ENCODE measurements around the gene HNRNPC.
A peak's percentile ranks its signal among the peaks of the same experiment; 100 is the strongest.

Gene HNRNPC

DNA sequence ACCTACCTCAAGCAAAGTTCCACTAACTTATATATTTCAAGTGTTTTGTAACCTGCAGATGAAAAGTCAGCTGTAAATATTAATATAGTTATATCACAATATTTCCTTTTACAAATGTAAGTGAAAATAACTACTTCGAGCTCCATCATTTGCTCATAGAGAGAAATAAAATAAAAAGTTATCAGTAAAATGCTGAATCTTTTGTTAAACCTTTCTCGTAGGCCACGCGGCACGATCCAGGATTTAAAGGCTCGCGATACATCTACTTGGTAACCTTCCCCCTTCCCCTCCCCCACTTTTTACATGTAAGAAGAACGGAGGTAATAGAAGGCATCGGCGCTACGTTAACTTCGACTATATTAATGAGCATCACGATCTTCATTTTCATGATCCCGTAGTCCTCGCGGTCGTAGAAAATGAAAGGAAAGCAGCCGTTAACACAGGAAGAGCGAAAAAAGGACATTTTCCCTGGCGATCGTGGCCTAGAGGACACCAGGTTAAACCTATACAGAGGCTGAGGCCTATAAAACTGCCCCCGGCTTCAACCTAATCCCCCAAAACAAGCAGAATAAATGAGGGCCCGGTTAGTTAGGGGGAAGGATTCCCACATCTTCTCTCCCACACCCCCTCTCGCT lies 508 bp downstream of the HNRNPC start:
- TF ChIP-seq, protein P1, sequence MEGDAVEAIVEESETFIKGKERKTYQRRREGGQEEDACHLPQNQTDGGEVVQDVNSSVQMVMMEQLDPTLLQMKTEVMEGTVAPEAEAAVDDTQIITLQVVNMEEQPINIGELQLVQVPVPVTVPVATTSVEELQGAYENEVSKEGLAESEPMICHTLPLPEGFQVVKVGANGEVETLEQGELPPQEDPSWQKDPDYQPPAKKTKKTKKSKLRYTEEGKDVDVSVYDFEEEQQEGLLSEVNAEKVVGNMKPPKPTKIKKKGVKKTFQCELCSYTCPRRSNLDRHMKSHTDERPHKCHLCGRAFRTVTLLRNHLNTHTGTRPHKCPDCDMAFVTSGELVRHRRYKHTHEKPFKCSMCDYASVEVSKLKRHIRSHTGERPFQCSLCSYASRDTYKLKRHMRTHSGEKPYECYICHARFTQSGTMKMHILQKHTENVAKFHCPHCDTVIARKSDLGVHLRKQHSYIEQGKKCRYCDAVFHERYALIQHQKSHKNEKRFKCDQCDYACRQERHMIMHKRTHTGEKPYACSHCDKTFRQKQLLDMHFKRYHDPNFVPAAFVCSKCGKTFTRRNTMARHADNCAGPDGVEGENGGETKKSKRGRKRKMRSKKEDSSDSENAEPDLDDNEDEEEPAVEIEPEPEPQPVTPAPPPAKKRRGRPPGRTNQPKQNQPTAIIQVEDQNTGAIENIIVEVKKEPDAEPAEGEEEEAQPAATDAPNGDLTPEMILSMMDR (IDR thresholded peaks at IDR 0.05; ENCODE audit: low read length, missing control alignments), result no peak
- peak overlapping the region; percentile 77 for H3K4me3 ChIP-seq (replicated peaks; ENCODE audit: low read depth, low read length)
- DNase-seq (ENCODE audit: low read depth), result peak; percentile 73

DNA sequence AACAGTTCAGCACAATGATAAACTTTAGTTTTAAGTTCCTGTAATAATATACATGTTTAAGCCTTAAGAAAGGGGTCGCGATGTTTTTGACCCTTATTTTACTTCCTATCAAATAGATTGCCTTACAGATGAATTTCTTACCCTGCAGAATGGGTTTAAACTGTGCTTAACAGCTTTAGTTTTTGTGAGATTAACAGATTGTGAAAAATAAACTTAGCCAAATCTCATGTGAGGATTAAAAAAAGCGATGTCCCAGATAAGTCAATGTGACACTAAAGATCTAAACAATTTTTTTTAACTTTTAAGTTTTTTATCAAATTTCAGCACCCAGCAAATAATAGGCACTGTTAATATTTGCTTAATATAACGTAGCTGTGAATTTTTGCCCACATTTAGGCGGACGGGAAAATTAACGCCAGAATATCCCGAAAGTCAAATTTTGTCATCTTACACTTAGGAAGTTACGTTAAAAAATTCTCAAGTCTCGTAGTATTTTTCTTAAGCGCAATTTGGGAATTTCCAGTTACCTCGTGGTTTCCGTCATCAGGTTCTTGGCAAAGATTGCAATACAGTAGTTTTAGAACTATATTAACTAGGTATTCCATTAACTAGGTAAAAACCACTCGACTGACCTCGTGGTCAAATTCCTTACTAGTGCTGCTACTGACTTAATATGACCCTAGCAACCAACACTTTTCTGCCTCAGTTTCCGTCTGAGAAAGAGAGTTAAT lies 1.2 kb downstream of the HNRNPC start:
- DNase-seq (ENCODE audit: low read depth), result peak; percentile 59
- peak overlapping the region; percentile 77 for H3K4me3 ChIP-seq (replicated peaks; ENCODE audit: low read depth, low read length)

DNA sequence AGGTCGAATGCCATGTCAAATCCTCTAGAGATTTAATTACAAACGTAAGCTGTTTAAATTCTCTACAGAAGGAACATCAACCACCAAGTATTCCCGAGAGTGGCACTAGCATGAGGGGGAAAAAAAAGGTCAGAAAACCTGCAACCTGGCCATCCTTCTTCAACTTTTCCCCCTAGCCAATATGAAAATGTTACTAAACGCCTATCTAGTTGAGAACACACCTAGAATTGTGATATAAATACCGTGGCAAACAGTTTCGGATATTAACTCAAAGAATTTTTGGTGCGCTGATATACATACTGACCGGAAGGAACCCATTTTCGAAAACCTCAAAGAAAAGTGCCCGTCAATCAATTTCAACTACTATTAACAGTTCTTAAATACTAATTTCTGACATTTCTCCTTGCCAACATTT lies 1.8 kb downstream of the HNRNPC start:
- H3K4me3 ChIP-seq (replicated peaks; ENCODE audit: low read depth, low read length), result peak overlapping the region; percentile 77
- TF ChIP-seq, protein P1 (IDR thresholded peaks at IDR 0.05; ENCODE audit: low read length, missing control alignments), result no peak
- no peak for DNase-seq (ENCODE audit: low read depth)

More for the DNA sequence above, 1.2 kb downstream of the HNRNPC start:
- TF ChIP-seq, protein P1 (IDR thresholded peaks at IDR 0.05; ENCODE audit: low read length, missing control alignments), result no peak

DNA sequence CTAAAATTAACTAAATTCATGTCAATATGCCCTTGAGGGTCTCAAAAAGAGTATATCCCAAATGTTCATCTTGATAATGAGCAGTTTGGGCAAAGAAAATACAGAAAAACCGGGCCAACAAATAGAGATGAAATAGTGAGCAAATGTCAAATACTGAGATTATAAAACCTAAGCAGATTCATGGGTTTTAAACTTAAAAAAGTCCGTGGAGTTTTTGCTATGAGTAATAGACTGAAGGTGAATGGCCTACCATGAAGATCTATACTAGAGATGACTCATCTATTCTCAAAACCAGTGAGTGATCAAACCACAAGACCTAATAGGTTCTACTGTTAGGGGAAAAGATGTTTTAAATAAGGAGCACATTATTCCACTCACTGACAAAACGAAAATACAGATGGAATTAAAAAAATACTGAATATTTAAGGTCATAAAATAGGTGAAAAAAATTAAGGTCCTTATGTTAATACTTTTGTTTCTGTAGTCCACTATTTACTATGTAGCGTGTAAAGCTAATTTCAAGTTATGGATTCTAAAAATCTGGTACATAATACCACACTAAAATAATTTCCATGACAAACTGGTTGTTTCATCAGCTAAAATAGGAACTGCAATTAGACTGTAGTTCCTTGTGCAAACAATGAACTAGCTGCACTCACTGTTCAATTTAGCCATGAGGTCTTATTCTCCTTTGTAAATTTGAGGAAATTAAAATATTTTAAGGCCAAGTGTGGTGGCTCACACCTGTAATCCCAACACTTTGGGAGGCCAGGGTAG lies 5.0 kb downstream of the HNRNPC start:
- peak; percentile 64 for DNase-seq (ENCODE audit: low read depth)
- TF ChIP-seq, protein P1 (IDR thresholded peaks at IDR 0.05; ENCODE audit: low read length, missing control alignments), result no peak
- H3K4me3 ChIP-seq (replicated peaks; ENCODE audit: low read depth, low read length), result peak overlapping the region; percentile 8

DNA sequence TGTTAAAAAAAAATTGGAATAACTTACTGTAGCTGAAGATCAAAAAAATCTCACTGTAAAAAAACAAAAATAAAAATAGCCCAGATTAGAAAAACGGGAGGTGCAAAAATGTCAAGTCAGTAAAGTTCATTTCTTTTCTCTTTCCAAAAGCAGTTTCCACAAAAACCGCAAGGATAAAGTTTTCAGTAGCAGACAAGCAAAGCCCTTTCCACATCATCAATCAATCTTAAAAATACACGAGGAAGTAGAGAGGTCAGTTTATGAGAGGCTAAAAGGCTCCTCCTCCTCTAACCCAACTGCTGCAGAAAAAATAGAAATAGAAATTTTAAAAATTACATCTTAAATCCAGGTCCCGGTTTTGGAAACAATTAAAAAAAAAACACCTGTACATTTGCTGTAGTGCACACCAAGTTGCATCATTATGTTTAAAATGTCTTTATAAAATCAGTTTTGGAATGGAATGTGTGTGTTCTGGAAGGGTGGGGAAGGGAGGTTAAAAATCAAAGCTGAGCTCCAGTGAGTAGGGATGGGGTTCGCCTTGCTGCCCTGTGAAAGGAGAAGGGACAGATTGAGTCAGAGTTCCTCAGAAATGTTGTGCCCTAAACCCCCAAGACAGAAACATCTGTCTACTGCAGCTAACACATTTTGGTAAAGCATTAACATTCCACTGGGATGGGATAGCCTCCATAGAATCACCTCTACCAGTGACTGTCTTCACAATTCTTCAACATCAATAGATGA lies 5.8 kb downstream of the HNRNPC start:
- no peak for DNase-seq (ENCODE audit: low read depth)
- H3K4me3 ChIP-seq (replicated peaks; ENCODE audit: low read depth, low read length), result peak overlapping the region; percentile 8
- TF ChIP-seq, protein P1 (IDR thresholded peaks at IDR 0.05; ENCODE audit: low read length, missing control alignments), result no peak

DNA sequence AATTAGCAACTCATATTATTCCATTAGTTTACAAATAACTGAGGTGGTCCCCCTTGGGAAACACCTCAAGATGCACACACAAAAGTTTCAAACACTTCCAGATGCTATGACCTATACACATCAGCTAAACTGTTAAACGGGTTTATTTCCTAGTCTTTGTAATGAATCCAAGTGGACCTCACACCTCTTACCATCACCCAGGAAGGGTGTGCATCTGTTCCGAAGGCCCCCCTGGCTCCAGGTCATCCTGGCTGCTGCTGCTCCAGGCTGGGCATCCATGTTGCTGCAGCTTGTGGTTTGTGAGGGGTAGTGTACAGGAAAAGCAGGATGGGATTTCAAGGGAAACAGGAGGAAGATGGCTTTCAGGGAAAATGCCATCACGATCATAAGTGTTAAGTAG lies 6.8 kb downstream of the HNRNPC start:
- H3K4me3 ChIP-seq (replicated peaks; ENCODE audit: low read depth, low read length), result no peak overlapping the region
- TF ChIP-seq, protein P1 (IDR thresholded peaks at IDR 0.05; ENCODE audit: low read length, missing control alignments), result no peak
- DNase-seq (ENCODE audit: low read depth), result no peak
